GM21717 (cell line): Measurements from ENCODE around the gene HMSD.
A peak's percentile ranks its signal among the peaks of the same experiment; 100 is the strongest.

Source experiments
- ATAC-seq: cut with Tn5 transposase; IDR thresholded peaks from one replicate; pipeline ENCODE4 v1.9.1; 2021; ENCODE audit warnings: mild to moderate bottlenecking, moderate library complexity; ENCODE audit not compliant: unreplicated experiment

HMSD gene

DNA sequence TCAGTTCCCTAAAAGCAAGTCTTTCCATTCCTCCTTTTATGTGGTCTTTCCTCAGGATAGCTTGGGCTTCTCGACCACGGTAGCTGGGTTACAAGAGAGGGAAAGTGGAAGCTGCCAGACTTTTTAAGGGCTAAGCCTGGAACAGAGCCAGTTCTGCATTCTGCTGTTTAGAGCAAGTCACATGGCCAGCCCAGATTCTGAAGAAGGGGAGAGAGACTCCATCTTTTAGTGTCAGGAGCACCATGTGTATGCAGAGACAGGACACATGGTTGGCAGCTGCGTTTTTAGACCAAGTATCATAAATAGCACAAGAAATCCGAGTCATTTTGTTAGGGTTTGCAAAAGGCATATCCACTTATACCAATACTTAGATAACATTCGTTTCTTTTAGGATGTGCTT lies 4.7 kb downstream of the HMSD start:
- no peak for ATAC-seq

GRCh38 chr18:63956755-63957154 lies 7.7 kb downstream of the HMSD start:
- no peak for ATAC-seq

DNA sequence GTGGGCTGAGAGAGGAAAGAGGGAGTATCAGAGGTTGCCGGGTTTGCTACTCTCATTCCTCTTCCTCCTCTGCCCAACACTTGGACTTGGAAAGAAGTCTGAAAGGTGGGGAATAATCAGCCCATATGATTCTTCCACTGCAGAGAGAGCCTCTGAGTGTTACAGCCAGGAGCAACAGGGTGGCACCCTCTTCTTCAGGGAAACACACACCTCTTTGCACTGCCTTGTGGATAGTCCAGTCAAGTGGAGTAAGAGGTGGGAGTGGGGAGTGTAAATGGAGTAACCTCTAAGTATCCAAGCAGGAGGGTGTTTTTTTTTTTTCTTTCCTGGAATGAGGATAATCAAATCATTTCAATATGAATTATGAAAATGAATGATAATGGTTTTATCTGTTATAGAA lies 11.8 kb downstream of the HMSD start:
- ATAC-seq = no peak

DNA sequence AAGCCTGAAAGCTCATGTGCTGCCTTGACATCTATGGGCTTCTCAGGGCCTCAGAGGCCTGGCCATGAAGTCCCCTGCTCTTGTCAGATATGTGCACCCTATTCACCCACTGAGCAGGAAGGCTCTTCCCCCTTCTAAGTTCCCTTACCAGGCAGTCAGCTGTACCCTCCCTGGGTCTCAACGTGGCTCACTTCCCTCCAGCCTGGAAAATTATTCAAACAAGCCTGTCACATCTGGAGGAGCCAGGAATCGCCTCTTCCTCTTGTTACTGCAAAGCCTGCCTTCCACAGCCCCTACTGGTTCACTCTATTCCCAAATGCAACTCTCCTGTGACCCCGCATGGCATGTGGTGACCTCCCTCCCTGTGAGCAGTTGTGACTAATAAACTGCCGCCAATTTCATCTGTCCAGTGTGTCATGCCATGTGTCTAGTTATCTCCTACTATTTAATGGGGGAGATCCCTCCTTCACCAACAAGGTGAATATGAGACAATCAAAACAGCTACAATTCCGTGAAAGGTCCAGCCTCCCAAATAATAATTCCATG lies 12.4 kb downstream of the HMSD start:
- no peak for ATAC-seq

DNA sequence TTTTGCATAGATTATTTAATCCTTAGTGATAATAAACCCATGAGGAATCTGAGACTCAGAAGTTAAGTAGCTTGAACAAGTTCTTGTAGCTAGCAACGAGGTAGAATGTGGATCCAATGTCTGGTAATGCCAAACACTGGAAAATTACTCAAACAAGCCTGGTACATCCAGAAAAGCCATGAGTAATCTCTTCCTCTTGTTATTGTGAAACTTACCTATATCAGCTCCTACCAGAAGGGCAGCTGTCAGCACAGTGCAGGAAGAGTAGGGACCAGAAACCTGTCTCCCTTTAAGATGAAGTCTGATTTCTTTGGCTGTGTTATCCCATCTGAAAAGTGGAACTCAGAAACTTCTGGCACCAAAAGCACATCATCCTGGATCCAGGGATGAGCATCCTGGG lies 13.0 kb downstream of the HMSD start:
- no peak for ATAC-seq

GRCh38 chr18:63963615-63964256 lies 14.6 kb downstream of the HMSD start:
- ATAC-seq = peak; percentile 77

GRCh38 chr18:63964908-63965307 lies 15.8 kb downstream of the HMSD start:
- ATAC-seq = no peak

GRCh38 chr18:63965716-63966330 lies 16.7 kb downstream of the HMSD start:
- ATAC-seq = no peak

- ATAC-seq = peak; percentile 95
Observed at GRCh38 chr18:63969942-63970808, 21.1 kb downstream of the HMSD start, which contains the start of gene SERPINB8. Gene SERPINB8, plus strand, starts transcription at chr18:63970081. Its CDS starts 8,228 bp downstream, at chr18:63978309.

DNA sequence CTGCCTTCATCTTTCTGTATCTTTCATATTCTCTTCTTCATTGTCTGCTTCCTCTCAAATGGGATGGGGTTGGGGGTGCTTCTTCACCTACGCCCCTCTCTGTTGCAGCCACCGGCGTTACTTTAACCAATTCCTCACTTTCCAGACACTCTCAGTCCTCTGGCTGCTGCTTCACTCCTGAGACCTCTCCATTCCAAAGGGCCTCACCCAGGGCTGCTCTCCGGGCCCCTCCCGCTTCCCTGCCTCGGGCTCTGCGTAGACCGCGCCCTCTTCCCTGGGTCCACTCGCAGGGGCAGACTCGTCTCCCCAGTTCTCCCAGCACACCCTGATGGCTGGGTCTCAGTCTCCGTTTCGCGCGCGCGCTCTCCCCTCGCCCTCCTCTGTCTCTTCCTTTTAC lies 21.7 kb downstream of the HMSD start:
- peak; percentile 1 for ATAC-seq

DNA sequence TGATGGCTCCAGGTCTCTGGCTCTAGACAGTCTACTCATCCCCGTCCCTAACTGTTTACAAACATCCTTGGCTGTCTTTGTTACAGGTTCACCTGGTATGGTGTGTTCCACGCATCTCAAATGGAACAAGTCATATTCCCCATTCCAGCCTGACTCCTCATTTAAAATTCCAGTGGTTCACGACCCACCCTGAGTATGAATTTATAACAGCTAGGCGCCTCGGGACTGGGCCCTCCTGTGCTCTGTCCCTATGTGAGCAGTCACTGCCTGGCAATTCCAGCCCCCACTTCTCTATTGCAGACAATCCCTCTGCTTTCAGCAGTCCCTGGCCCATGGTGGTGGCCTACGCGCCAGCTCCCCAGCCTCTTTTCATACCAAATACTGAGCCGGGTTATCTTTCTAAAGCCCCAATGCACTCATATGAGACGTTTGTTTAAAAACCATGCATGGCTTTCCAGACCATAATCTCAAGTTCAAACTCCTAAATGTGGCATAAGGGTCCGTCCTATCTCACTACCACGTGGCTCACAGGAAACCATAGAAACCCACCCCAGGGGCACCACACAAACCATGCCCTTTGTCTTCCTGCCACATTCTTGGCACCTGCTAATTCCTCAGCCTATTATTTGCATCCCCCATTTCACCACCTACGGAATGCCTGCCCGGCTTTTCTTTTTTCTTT lies 22.4 kb downstream of the HMSD start:
- no peak for ATAC-seq

GRCh38 chr18:63972002-63972376 lies 22.9 kb downstream of the HMSD start:
- ATAC-seq = no peak

DNA sequence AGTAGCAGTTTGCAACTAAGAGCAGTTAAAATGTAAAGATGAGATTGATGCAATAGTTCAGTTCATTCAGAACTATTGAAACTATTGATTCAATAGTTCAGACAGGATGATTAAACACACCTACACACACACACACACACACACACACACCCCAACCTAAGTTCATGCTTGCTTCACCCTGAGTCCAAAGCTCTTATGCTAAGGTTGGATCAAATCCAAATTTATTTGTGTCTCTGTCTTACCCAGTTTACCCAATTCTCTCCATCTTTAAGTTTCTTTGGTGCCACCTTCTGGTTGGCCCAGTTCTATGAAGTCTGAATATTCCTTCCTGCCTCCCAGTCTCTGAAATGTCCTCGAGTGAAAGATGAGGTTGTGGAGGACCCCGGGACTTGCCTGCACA lies 25.9 kb downstream of the HMSD start:
- no peak for ATAC-seq

GRCh38 chr18:63975628-63976027 lies 26.5 kb downstream of the HMSD start:
- ATAC-seq = no peak

DNA sequence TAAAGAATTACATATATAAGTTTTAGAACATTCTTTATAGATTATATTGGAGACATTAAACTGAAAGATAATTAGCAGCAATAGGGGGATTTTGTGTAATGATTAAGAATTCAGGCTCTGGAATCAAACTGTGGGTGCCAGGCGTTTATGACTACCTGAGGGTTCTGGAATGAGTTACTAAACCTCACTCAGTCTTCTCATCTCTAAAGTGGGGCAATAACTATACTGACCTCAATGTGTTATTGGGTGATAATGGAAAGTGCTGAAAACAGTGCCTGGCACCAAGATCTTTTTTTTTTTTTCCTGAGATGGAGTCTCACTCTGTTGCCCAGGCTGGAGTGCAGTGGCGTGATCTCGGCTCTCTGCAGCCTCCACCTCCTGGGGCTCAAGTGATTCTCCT lies 27.9 kb downstream of the HMSD start:
- no peak for ATAC-seq

DNA sequence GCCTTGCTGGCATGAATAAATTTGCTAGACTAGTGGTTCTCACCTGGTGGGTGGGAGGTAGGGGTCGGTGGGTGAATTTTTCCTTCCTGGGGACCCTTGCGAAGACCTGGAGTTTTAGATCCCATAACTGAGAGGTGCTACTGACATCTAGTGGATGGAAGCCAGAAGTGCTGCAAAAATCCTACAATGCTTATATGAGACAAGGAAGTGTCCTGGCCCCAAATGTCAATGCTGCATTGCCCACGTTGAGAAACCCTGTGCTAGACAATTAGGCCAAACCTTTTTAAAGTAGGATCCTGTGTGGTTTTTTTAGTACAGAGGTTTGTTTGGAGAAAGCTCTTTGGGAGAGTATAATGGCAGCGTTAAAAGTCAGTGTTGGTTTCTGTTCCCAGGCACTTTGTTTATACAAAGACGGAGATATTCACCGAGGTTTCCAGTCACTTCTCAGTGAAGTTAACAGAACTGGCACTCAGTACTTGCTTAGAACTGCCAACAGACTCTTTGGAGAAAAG lies 30.4 kb downstream of the HMSD start:
- no peak for ATAC-seq

DNA sequence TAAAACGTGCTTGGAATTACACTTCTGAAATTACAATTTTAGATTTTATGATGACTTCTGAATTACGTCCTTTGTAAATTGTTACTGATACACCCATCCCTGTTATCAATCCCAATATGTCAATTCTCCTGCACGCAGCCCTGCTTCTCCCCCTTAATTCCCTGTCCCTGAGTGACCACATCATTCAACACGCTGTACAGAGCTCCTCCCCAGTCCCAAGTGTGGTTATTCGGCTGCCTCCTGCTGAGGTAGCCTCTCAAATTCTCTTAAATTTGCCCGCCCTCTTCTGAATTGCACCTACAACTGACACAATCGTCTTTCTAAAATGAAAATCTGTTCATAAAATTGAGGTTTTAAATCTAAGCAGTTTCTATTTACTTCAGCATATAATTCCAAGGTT lies 30.9 kb downstream of the HMSD start:
- no peak for ATAC-seq

DNA sequence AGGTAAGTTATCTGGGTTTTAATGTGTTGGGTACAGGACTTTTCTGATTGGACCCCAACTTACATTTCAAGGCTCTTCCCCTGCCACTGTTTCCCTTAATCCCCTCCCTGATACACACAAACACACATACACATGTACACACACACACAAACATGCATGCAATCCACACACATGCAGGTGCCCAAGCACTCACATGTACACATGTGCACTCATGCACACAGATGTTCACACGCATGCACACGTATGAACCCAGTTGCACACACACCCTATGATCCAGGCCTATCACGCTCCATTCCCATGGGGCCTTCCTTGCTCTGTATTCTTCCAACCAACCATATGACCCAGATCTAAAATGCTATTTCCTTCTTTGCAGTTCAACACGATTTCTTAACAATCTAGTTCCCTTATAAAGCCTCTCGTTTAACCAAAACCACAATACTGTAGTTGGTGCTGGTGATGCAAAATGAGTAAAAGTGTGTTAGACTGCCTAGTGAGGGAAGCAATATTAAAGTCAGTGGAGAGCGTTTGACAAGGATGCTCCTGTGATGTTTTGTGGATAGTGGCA lies 31.9 kb downstream of the HMSD start:
- ATAC-seq = no peak

DNA sequence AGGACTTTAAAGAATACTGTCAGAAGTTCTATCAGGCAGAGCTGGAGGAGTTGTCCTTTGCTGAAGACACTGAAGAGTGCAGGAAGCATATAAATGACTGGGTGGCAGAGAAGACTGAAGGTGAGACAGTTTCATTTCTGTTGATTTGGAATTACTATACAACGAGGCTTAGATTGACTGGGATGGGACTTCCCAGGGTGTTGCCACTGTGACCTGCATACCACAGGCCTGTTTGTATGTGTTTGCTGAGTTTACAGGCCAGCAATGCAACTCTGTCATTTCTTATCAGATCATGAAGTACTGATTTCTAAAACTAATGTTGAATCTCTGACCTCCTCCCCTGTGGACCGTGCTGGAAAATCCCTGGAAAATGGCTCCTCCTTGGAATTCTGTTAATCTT lies 32.6 kb downstream of the HMSD start:
- no peak for ATAC-seq

GRCh38 chr18:63982361-63982760 lies 33.3 kb downstream of the HMSD start:
- no peak for ATAC-seq

DNA sequence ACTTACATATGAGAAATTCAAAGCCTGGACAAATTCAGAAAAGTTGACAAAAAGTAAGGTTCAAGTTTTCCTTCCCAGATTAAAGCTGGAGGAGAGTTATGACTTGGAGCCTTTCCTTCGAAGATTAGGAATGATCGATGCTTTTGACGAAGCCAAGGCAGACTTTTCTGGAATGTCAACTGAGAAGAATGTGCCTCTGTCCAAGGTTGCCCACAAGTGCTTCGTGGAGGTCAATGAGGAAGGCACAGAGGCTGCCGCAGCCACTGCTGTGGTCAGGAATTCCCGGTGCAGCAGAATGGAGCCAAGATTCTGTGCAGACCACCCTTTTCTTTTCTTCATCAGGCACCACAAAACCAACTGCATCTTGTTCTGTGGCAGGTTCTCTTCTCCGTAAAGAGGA lies 37.8 kb downstream of the HMSD start:
- no peak for ATAC-seq
